Right renal pelvis (tissue), 4 donors: Measurements from ENCODE around the gene HIBADH. TPM values are rescaled to one million over a fixed set of nuclear protein-coding genes. Genes with fewer than 3 reads are reported as not detected.

Experiments used
- DNase-seq, 4 donors: peaks; one replicate each; pipeline ENCODE4 v3.0.0-alpha.2; 2013; ENCODE audit warnings: low read depth in 4 of 4, low spot score in 3 of 4, missing footprints in 1 of 4
- polyA plus RNA-seq, 4 donors: library from polyadenylated mRNA; unstranded; fragments of 120-200 nt; gene quantifications; one replicate each; pipeline ENCODE4 v1.2.1, GENCODE V29; 2013; ENCODE audit not compliant: insufficient read length in 4 of 4

The HIBADH gene
- polyA plus RNA-seq, 4 donors = 87.1 to 105 (median 98.9) TPM

DNA sequence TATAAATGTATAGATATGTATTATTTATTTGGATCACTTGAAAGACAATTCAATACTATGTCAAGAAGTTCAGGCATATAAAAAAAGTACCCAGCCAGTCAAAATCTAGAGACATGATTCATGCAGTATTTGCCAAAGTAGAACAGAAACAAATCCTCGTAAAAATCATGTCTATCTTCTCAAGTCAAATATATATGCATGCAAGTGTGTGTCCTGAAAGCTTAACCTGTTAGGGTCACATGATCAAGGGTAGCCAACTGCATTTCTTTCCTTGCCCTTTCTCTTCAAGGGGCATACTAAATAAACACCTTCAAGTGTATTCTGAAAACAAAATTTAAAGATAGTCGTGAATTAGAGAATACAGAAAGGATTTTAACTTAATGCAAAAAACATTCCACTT is 107.0 kb downstream of the HIBADH start:
- DNase-seq = no peak

- no peak for DNase-seq
Measured at GRCh38 chr7:27554826-27555225, 107.9 kb downstream of the HIBADH start.

GRCh38 chr7:27553273-27553672 is 109.4 kb downstream of the HIBADH start:
- no peak for DNase-seq

DNA sequence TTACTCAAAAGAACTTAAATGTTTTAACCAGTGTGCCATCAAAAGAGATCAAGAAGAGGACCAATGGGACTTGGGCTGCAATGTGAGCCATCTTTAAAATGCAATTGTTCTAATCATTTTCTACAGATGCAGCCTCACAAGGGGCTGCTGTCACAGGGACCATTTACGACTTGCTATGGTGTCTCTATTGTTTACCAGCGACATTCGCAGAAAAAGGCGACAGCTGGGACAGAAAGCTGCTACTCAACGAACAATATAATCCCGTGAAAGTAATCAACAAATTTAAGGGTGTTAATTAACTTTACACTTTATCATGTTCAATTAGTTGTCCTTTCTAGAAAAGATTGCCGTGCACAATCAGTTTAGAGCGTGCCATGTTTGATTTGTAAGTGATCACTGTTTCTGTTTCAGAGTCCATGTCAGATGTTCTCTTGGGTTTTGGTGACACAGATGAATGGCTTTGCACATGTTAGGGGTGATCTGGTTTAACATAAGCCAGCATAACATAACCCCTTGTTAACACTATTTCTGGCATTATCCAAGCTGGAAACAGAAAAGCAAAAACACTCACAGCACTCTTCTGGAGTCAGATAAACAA is 110.8 kb downstream of the HIBADH start:
- DNase-seq = no peak

GRCh38 chr7:27549606-27550005 is 113.1 kb downstream of the HIBADH start:
- DNase-seq = no peak

DNA sequence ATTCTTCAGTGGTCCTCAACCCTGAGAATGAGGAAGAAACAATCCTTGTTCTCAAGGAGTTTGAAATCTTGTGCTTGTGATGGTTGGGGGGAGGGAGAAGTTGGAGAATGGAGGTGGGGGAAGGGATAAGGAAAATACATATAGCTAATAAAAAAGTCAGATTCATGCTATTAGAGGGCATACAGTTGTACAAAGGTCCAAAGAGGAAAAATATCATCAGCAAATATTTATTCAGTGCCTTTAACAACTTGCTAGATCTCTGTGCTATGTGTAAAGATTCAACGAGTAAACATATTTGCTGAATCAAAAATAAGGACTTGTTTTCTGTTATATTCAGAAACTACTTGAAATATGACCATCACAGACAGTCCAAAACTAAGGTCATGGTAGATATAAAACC is 114.4 kb downstream of the HIBADH start:
- no peak for DNase-seq

DNA sequence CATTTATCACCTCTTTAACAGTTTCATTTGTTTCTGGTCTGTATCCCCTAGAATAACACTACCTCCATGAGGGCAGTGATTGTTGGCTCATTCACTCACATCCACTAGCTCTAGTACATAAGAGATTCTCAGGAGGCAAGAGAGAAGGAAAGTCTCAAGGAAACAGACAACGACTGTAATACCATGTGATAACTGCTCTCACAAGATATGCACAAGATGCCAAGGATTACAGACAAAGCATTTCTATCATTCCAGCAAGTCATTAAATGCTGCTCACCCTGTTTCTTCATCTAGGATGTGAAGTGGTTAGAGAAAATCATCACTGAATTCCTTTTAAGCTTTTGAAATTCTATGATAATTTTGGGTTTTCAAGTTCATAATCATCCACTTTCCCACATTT is 115.3 kb downstream of the HIBADH start:
- no peak for DNase-seq

GRCh38 chr7:27546610-27547009 is 116.1 kb downstream of the HIBADH start:
- DNase-seq = no peak

DNA sequence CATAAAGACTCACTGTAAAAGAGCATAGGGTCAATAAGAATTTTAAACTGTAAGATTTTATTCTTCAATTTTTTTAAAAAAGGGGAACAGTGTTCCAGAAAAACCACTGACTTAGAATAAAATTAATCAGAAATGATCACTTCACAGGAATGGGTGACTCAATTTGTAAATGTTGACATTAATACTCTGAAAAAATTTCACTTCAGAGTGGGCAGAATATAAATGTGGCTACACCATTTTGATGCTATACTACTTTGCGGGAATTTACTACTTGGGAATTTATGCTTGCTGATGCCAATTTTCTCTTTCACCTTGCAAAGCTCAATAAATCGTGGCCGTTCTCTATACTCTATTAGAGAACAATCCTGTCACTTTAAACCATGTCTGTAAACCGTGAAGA is 126.9 kb downstream of the HIBADH start:
- no peak for DNase-seq

- DNase-seq = no peak
Measured at GRCh38 chr7:27533652-27534081, 129.0 kb downstream of the HIBADH start.

DNA sequence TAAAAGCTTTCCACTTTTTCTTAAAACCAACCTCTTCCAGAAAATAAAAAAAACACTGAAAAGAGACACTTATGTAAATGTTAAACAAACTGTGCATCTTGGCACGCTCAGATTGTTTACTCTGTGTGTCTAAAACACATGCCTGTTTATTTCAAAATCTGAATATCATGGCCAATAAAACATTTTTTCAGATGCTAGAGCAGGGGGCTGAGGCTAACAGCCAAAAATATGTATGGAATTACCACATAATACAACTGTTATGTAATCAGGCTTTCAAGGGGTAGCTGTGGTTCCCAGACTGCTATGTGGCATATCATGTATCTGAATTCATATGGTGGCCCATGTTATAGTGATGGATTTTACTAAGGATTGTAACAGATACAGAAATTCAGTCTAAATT is 130.4 kb downstream of the HIBADH start:
- no peak for DNase-seq

DNA sequence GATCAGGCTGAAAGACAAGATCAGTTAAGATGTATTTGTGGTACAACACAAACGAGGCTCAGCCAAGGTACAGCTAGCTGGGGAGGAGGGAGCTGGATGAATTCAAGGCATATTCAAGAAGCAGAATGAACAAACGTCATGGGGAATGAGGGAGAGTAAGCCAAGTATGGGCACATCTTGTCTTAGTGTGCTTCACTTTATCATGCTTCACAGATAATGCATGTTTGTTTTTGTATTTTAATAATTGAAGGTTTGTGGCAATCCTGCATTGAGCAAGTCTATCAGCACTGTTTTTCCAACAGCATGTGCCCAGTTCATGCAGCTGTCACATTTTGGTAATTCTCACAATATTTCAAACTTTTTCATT is 135.4 kb downstream of the HIBADH start:
- DNase-seq = no peak

GRCh38 chr7:27526611-27527347 is 135.9 kb downstream of the HIBADH start:
- DNase-seq = no peak

- DNase-seq = no peak
Measured at GRCh38 chr7:27526131-27526530, 136.6 kb downstream of the HIBADH start.

DNA sequence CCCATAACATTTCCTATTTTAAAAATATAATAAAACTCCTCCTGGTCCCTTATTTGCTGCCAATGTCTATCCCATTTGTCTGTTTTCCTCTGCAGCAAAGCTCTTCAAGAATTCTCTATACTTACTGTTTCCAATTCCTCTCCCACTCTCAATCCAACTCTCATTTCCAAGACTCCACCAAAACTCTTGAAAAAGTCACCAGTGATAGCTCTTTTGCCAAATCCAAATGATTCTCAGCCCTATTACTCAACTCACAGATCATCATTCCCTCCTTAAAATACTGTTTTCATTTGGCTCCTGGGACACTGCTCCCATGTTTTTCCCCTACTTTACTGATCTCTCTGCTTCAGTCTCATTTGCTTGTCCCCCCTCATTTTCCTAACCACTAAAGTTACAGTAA is 139.4 kb downstream of the HIBADH start:
- DNase-seq = no peak

DNA sequence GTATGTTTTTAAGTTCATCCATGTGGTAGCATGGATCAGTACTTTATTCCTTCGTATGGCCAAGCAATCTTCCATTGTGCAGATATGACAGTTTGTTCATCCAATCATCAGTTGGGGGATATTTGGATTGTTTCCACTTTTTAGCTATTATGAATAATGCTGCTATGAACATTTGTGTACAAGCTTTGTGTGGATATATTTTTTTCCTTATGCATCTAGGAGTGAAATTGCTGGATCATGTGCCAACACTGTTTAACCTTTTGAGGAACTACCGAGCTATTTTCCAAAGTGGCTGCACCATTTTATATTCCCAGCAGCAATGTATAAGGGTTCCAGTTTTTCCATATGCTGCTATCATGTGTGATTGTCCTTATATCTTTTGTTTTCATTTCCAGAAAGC is 140.1 kb downstream of the HIBADH start:
- no peak for DNase-seq

- DNase-seq = peak in 3 of 4 donors; percentile 26 to 60 (median 38)
Measured at GRCh38 chr7:27520815-27521790, 141.6 kb downstream of the HIBADH start.

DNA sequence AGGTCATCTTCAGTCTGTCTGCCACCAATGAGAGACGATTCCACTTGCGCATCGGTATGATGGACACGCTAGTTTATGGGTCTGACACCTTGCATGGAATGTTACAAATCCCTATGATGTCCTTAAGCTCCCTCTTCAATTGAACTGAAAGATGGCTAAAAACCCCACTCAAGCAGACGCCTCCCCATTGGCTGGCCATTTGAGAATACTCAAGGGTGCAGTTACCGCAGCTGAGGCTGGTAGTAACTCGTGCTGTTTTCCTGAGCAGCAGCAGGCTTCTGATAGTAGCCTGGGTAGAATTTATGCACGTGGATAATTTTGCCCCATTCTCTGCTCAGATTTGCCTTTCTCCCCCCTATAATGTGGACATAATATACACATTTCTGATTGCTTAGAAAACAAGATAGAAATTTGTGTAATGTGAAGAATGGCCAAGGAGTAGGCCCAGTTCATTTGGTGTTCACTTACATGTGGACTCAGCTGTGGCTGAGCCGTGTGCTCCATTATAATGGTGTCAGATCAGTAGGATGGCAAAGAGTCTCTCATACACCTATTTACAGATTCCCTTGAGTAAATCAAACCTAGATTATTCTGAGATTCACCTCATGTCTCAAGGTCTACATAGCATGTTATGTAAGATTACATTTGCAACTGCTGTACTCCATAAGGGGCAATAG is 142.8 kb downstream of the HIBADH start:
- DNase-seq = no peak

DNA sequence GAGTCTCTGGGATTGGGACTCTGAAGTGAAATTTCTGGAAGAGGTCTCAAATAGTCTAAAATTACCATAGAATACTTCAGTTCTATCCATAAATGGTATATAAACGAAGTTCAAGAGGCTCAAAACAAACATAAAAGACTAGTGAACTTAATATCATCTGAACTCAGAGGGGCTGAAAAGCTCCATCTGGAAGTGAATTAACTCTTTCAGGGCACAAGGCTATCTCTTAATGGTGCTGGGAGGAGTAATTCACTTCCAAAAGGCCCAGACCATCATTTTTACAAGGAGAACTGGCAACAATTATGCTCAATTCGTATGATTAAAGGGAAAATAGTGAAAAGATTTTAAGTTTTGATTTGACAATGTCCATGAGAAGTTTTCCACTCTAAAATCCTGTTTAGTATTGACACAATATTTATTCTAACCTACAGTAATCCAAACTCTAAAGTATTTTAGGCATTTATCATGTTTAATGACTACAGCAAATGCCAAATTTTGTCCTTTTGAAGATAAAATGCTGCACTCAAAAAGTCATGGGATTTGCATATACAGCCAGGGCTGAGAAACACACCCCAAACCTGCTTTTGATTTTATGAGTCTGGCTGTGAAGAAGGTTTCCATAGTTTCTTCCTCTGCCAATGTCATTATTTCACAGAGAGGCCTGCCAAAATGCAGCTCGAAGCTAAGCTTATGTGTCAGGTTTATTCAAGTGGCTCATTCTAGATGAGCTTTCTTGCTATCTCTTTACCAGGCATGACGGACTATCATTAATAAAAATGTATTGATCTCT is 143.9 kb downstream of the HIBADH start:
- no peak for DNase-seq

GRCh38 chr7:27516421-27516820 is 146.3 kb downstream of the HIBADH start:
- no peak for DNase-seq
